HCT116 (cell line): Measurements from ENCODE around the gene CFD. TPM values are rescaled to one million over a fixed set of nuclear protein-coding genes. Genes with fewer than 3 reads are reported as not detected.

Experiments
- ATAC-seq: fragments of 200-7000 bp; cut with Tn5 transposase; 2 replicates; pipeline ENCODE4 v1.9.1; 2020; ENCODE audit warnings: mild to moderate bottlenecking, moderate library complexity
- Bru-seq: library from RNA; stranded (reverse); fragments of 400-500 nt; gene quantifications from one replicate; lab custom pipeline; 2021; lab: Mats Ljungman, UMichigan
- BruChase-seq, 2 experiments: library from RNA; stranded (reverse); fragments of 400-500 nt; gene quantifications; one replicate each; lab custom pipeline; 2021; lab: Mats Ljungman, UMichigan
- BruUV-seq: library from RNA; stranded (reverse); fragments of 400-500 nt; replicated peaks from 2 replicates; lab custom pipeline; 2021; lab: Mats Ljungman, UMichigan
- CTCF ChIA-PET: fragments of 300-600 bp; sonication (Branson Sonifier 250); formaldehyde crosslinking; loops from one replicate; lab custom pipeline; 2021; ENCODE audit warnings: antibody characterized with exemption; lab: Charles Lee
- POLR2A ChIA-PET: fragments of 300-600, 350-600 bp; sonication (Branson Sonifier 250); formaldehyde crosslinking; loops from one replicate; lab custom pipeline; 2021; ENCODE audit warnings: antibody characterized with exemption; lab: Charles Lee
- RAD21 ChIA-PET, 2 experiments: fragments of 300-600 bp; sonication (Branson Sonifier 250); formaldehyde crosslinking; loops; one replicate each; lab custom pipeline; 2023; ENCODE audit warnings: low total read pairs in 2 of 2; ENCODE audit not compliant: uncharacterized antibody in 2 of 2, unreplicated experiment in 2 of 2, low non-redundant PET in 1 of 2; lab: Charles Lee
- DNase-seq: peaks from one replicate; pipeline ENCODE4 v3.0.0-alpha.2; 2010; ENCODE audit warnings: low read depth, low spot score
- H2AFZ ChIP-seq: fragments of 200-600 bp; shearing (Covaris generic), sonication (generic); 2 replicates; pipeline ENCODE4 v1.6.1; 2017; ENCODE audit warnings: low read depth, mixed run types, mixed read lengths, antibody characterized with exemption, low read length; ENCODE audit not compliant: poor library complexity, severe bottlenecking
- H3K27ac ChIP-seq: 2 replicates; pipeline ENCODE4 v1.5.1; 2012; ENCODE audit warnings: low read depth, low read length
- H3K27me3 ChIP-seq: fragments of 200-600 bp; sonication (generic); 2 replicates; pipeline ENCODE4 v1.6.1; 2016; ENCODE audit warnings: mixed run types, low read length, mixed read lengths; ENCODE audit not compliant: insufficient read depth
- H3K36me3 ChIP-seq, 2 experiments: fragments of 200-500 bp in 1 of 2; fragments of 200-600 bp in 1 of 2; sonication (Bioruptor generic) in 1 of 2; sonication (generic) in 1 of 2; 2 replicates each; pipeline versions ENCODE4 v1.5.1 to v1.6.1; 2014 to 2016; ENCODE audit warnings: low read length in 2 of 2, inconsistent platforms in 1 of 2, mixed read lengths in 1 of 2, mixed run types in 1 of 2; ENCODE audit not compliant: insufficient read depth in 2 of 2, control insufficient read depth in 1 of 2
- H3K4me1 ChIP-seq, 2 experiments: fragments of 200-600 bp in 1 of 2; sonication (generic) in 1 of 2; 2 replicates each; pipeline versions ENCODE4 v1.5.1 to v1.6.1; 2012 to 2017; ENCODE audit warnings: low read length in 2 of 2, inconsistent platforms in 1 of 2, mild to moderate bottlenecking in 1 of 2, mixed read lengths in 1 of 2, mixed run types in 1 of 2, moderate library complexity in 1 of 2; ENCODE audit not compliant: insufficient read depth in 2 of 2, control insufficient read depth in 1 of 2
- H3K4me2 ChIP-seq: fragments of 200-600 bp; sonication (generic); 2 replicates; pipeline ENCODE4 v1.6.1; 2017; ENCODE audit warnings: mixed run types, low read length, mixed read lengths
- H3K4me3 ChIP-seq, 2 experiments: fragments of 200-600 bp in 1 of 2; sonication (generic) in 1 of 2; replicated peaks in 1 of 2; 2 replicates each; pipeline ENCODE4 v1.5.1; 2011 to 2016; ENCODE audit warnings: low read length in 2 of 2, control low read depth in 1 of 2, low read depth in 1 of 2, mild to moderate bottlenecking in 1 of 2, mixed read lengths in 1 of 2, mixed run types in 1 of 2
- H3K79me2 ChIP-seq: fragments of 200-600 bp; sonication (generic); 2 replicates; pipeline ENCODE4 v1.6.1; 2017; ENCODE audit warnings: mild to moderate bottlenecking, mixed run types, low read length, moderate library complexity, mixed read lengths; ENCODE audit not compliant: insufficient read depth
- H3K9ac ChIP-seq: fragments of 200-600 bp; sonication (generic); 2 replicates; pipeline ENCODE4 v1.6.1; 2016; ENCODE audit warnings: low read length, mixed read lengths
- H3K9me2 ChIP-seq: fragments of 200-600 bp; sonication (generic), shearing (Covaris generic); 2 replicates; pipeline ENCODE4 v1.6.1; 2017; ENCODE audit warnings: mixed run types, mild to moderate bottlenecking, moderate library complexity; ENCODE audit not compliant: insufficient read depth
- H3K9me3 ChIP-seq, 2 experiments: fragments of 200-500 bp in 1 of 2; fragments of 200-600 bp in 1 of 2; sonication (Bioruptor generic) in 1 of 2; sonication (generic) in 1 of 2; 2 replicates each; pipeline ENCODE4 v1.6.1; 2014 to 2017; ENCODE audit warnings: low read length in 2 of 2, mixed read lengths in 2 of 2, inconsistent platforms in 1 of 2, low read depth in 1 of 2, mild to moderate bottlenecking in 1 of 2, mixed run types in 1 of 2, moderate library complexity in 1 of 2; ENCODE audit not compliant: control insufficient read depth in 1 of 2, insufficient read depth in 1 of 2
- H4K20me1 ChIP-seq: fragments of 200-600 bp; sonication (generic), shearing (Covaris generic); 2 replicates; pipeline ENCODE4 v1.6.1; 2017; ENCODE audit warnings: mixed run types, mild to moderate bottlenecking, moderate library complexity; ENCODE audit not compliant: insufficient read depth
- POLR2AphosphoS5 ChIP-seq: IDR thresholded peaks from 2 replicates; pipeline ENCODE4 v1.6.1; 2011; ENCODE audit warnings: mild to moderate bottlenecking, low read depth, low read length, moderate library complexity
- REST ChIP-seq: IDR thresholded peaks from 2 replicates; pipeline ENCODE4 v1.6.1; 2012; ENCODE audit warnings: low read depth
- intact Hi-C: fragments of 100-400 bp; cut with micrococcal nuclease; formaldehyde crosslinking; loops from 2 replicates; pipeline ENCODE4 v1.10.0; 2022
- long read RNA-seq: library from polyadenylated mRNA; unstranded; transcript quantifications from one replicate; pipeline ENCODE4 v2.0.0, GENCODE V29; 2021; ENCODE audit not compliant: unreplicated experiment
- polyA plus RNA-seq: library from polyadenylated mRNA; unstranded; fragments of >200 nt; gene quantifications from 2 replicates; pipeline ENCODE4 v1.2.1, GENCODE V29; 2012; ENCODE audit warnings: missing spikeins
- total RNA-seq: library from RNA; stranded (reverse); gene quantifications from one replicate; pipeline ENCODE4 v1.2.1, GENCODE V29; 2021; ENCODE audit not compliant: unreplicated experiment

The CFD gene
- total RNA-seq = 80.2 TPM
- polyA plus RNA-seq = 89.9 and 105 TPM in 2 replicates
- percentile 56 among the genes with signal in this experiment for Bru-seq, nascent RNA
- BruChase-seq, experiment 1, labeled RNA remaining after a 6-hour chase = percentile 54 among the genes with signal in this experiment
- percentile 61 among the genes with signal in this experiment for BruChase-seq, experiment 2, labeled RNA remaining after a 2-hour chase
- long read RNA-seq, transcript CFD-201 (5 exons, 1,201 nt) = major isoform, 5 of 117 reads
- long read RNA-seq, partial matches to known transcripts = 86 of 117 reads
- long read RNA-seq, other reads (novel, unspliced or antisense) = 26 of 117 reads

- no TSS peak for BruUV-seq
- ATAC-seq = no peak
- no peak for DNase-seq
- peak within 1 kb of the TSS; percentile 96 for H3K27ac ChIP-seq
- CTCF ChIA-PET = interaction anchor here (1.1 kb wide), 1 partner anchor 88 kb away, joined by 3 read pairs; no protein-coding TSS in a partner anchor
- H3K79me2 ChIP-seq = no peaks in the 10 kb centered on the region
- no peaks in the 10 kb centered on the region for H3K9me3 ChIP-seq
- peak within 1 kb of the TSS; percentile 88 for H3K4me2 ChIP-seq
- POLR2A ChIA-PET = interaction anchor here (1.4 kb wide), 1 partner anchor 9 kb away, joined by 4 read pairs; no protein-coding TSS in a partner anchor
- H3K4me3 ChIP-seq = peak within 1 kb of the TSS; percentile 71 to 78
- H2AFZ ChIP-seq = peak within 1 kb of the TSS; percentile 26
- H3K9ac ChIP-seq = peak within 1 kb of the TSS; percentile 83
- H3K27me3 ChIP-seq = no peaks in the 10 kb centered on the region
- RAD21 ChIA-PET = interaction anchor here in 1 of 2 experiments (0.7 kb wide), 1 partner anchor 9 kb away, joined by 3 read pairs; no protein-coding TSS in a partner anchor
- no peaks in the 10 kb centered on the region for H3K9me2 ChIP-seq
- intact Hi-C loops = no loop called here
- no peaks in the 10 kb centered on the region; a peak in 1 of 4 replicates for H3K36me3 ChIP-seq
- peaks cover 14 to 32% of the 10 kb centered on the region in 2 experiments for H3K4me1 ChIP-seq
- no peaks in the 10 kb centered on the region for H4K20me1 ChIP-seq
- TF ChIP-seq POLR2AphosphoS5 (0 out of 2 replicates have a peak, but pooled peaks have one; percentile 19), REST (no peak)
Observed at GRCh38 chr19:858868-859843, at the start of gene CFD. CFD (plus strand) TSS chr19:859664; CDS start chr19:859690, 26 bp downstream.
